ENCODE measurements around the gene PLEKHA7. TPM values are rescaled to one million over a fixed set of nuclear protein-coding genes. Genes with fewer than 3 reads are reported as not detected.
"Not testable (repeated sequence)": the region's sequence is repeated elsewhere in the genome, so short reads cannot be mapped to it uniquely, and the experiment has no call there.

Gene PLEKHA7
- 77.1 and 78.7 TPM in 2 replicates for total RNA-seq
- long read RNA-seq, partial matches to known transcripts: 7 of 16 reads
- long read RNA-seq, other reads (novel, unspliced or antisense): 8 of 16 reads

- Mint-ChIP-seq H3K36me3 (ENCODE audit: insufficient read depth) (no peaks in the 10 kb centered on the region), H3K4me1 (ENCODE audit: low read depth) (peaks cover 11% of the 10 kb centered on the region), H3K27me3 (no peaks in the 10 kb centered on the region), H3K4me3 (ENCODE audit: low read depth) (peak within 1 kb of the TSS; percentile 93), H3K27ac (peak within 1 kb of the TSS; percentile 99), H3K9me3 (ENCODE audit: low read depth) (no peaks in the 10 kb centered on the region)
- no peak for TF ChIP-seq CTCF (IDR thresholded peaks at IDR 0.05; ENCODE audit: unreplicated experiment)
- peak; percentile 59 for DNase-seq (ENCODE audit: low spot score, unreplicated experiment)
These were observed at the start of gene PLEKHA7 for GRCh38 chr11:17014321-17014832. Gene PLEKHA7, minus strand, starts transcription at chr11:17014414. Its CDS starts 13 bp downstream, at chr11:17014401.

GRCh38 chr11:17063171-17064002 is 49.2 kb upstream of the PLEKHA7 start:
- peaks cover 4% of the 10 kb centered on the region for H3K9me3 Mint-ChIP-seq (ENCODE audit: low read depth)
- peak; percentile 87 for TF ChIP-seq CTCF (IDR thresholded peaks at IDR 0.05; ENCODE audit: unreplicated experiment)
- peak; percentile 59 for DNase-seq (ENCODE audit: low spot score, unreplicated experiment)
- no peak overlapping the region for H3K27ac Mint-ChIP-seq
- H3K4me3 Mint-ChIP-seq (ENCODE audit: low read depth): no peak overlapping the region
- no peaks in the 10 kb centered on the region for H3K4me1 Mint-ChIP-seq (ENCODE audit: low read depth)
- peaks cover 6% of the 10 kb centered on the region for H3K36me3 Mint-ChIP-seq (ENCODE audit: insufficient read depth)
- H3K27me3 Mint-ChIP-seq: no peaks in the 10 kb centered on the region

GRCh38 chr11:17051146-17051545 is 36.9 kb upstream of the PLEKHA7 start:
- not testable (repeated sequence) for DNase-seq (ENCODE audit: low spot score, unreplicated experiment); H3K27me3 Mint-ChIP-seq; H3K9me3 Mint-ChIP-seq (ENCODE audit: low read depth); H3K27ac Mint-ChIP-seq; H3K4me3 Mint-ChIP-seq (ENCODE audit: low read depth)
- H3K4me1 Mint-ChIP-seq (ENCODE audit: low read depth): peaks cover 22% of the 10 kb centered on the region
- H3K36me3 Mint-ChIP-seq (ENCODE audit: insufficient read depth): peaks cover 18% of the 10 kb centered on the region

GRCh38 chr11:17048491-17048890 is 34.3 kb upstream of the PLEKHA7 start:
- Mint-ChIP-seq H3K36me3 (ENCODE audit: insufficient read depth) (peaks cover 20% of the 10 kb centered on the region), H3K4me3 (ENCODE audit: low read depth) (peak overlapping the region; percentile 56), H3K4me1 (ENCODE audit: low read depth) (peaks cover 25% of the 10 kb centered on the region), H3K27ac (peak overlapping the region; percentile 98)
- H3K9me3 Mint-ChIP-seq (ENCODE audit: low read depth); DNase-seq (ENCODE audit: low spot score, unreplicated experiment); H3K27me3 Mint-ChIP-seq: not testable (repeated sequence)

GRCh38 chr11:17046690-17047089 is 32.5 kb upstream of the PLEKHA7 start:
- peaks cover 24% of the 10 kb centered on the region for H3K4me1 Mint-ChIP-seq (ENCODE audit: low read depth)
- H3K36me3 Mint-ChIP-seq (ENCODE audit: insufficient read depth): peaks cover 9% of the 10 kb centered on the region
- no peak for TF ChIP-seq CTCF (IDR thresholded peaks at IDR 0.05; ENCODE audit: unreplicated experiment)
- peaks cover 10% of the 10 kb centered on the region for H3K9me3 Mint-ChIP-seq (ENCODE audit: low read depth)
- H3K27me3 Mint-ChIP-seq: no peaks in the 10 kb centered on the region
- no peak for DNase-seq (ENCODE audit: low spot score, unreplicated experiment)
- H3K27ac Mint-ChIP-seq: no peak overlapping the region
- no peak overlapping the region for H3K4me3 Mint-ChIP-seq (ENCODE audit: low read depth)

- H3K4me1 Mint-ChIP-seq (ENCODE audit: low read depth): no peaks in the 10 kb centered on the region
- peaks cover 22% of the 10 kb centered on the region for H3K36me3 Mint-ChIP-seq (ENCODE audit: insufficient read depth)
- H3K9me3 Mint-ChIP-seq (ENCODE audit: low read depth): peaks cover 23% of the 10 kb centered on the region
- H3K4me3 Mint-ChIP-seq (ENCODE audit: low read depth): no peak overlapping the region
- H3K27me3 Mint-ChIP-seq: no peaks in the 10 kb centered on the region
- DNase-seq (ENCODE audit: low spot score, unreplicated experiment): no peak
- H3K27ac Mint-ChIP-seq: no peak overlapping the region
- TF ChIP-seq CTCF (IDR thresholded peaks at IDR 0.05; ENCODE audit: unreplicated experiment): peak; percentile 39
These were observed 22.7 kb upstream of the PLEKHA7 start for GRCh38 chr11:17036666-17037658.

- H3K27ac Mint-ChIP-seq; H3K27me3 Mint-ChIP-seq; H3K4me1 Mint-ChIP-seq (ENCODE audit: low read depth); H3K4me3 Mint-ChIP-seq (ENCODE audit: low read depth); DNase-seq (ENCODE audit: low spot score, unreplicated experiment): not testable (repeated sequence)
- Mint-ChIP-seq H3K9me3 (ENCODE audit: low read depth) (peaks cover 20% of the 10 kb centered on the region), H3K36me3 (ENCODE audit: insufficient read depth) (peaks cover 25% of the 10 kb centered on the region)
These were observed 19.8 kb upstream of the PLEKHA7 start for GRCh38 chr11:17034027-17034426.
